HL-60 (cell line): ENCODE results near the gene ESR1.

Experiments
- GABPA ChIP-seq: IDR thresholded peaks from 2 replicates; pipeline ENCODE4 v1.6.1; 2012; ENCODE audit warnings: low read depth
- POLR2AphosphoS5 ChIP-seq: IDR thresholded peaks from 2 replicates; pipeline ENCODE4 v1.6.1; 2012; ENCODE audit warnings: low read depth
- REST ChIP-seq: IDR thresholded peaks from 2 replicates; pipeline ENCODE4 v1.6.1; 2012; ENCODE audit warnings: low read depth; ENCODE audit not compliant: insufficient replicate concordance
- SPI1 ChIP-seq: IDR thresholded peaks from 2 replicates; pipeline ENCODE4 v1.6.1; 2012; ENCODE audit warnings: low read depth, mild to moderate bottlenecking, borderline replicate concordance
- TF ChIP-seq, protein P1 (sequence below): IDR thresholded peaks from one replicate; pipeline ENCODE4 v1.5.1; 2011; ENCODE audit warnings: low read length, control low read depth, inconsistent platforms; ENCODE audit not compliant: insufficient read depth

GRCh38 chr6:152078804-152079203 is 271.3 kb downstream of the ESR1 start:
- TF ChIP-seq, protein P1, sequence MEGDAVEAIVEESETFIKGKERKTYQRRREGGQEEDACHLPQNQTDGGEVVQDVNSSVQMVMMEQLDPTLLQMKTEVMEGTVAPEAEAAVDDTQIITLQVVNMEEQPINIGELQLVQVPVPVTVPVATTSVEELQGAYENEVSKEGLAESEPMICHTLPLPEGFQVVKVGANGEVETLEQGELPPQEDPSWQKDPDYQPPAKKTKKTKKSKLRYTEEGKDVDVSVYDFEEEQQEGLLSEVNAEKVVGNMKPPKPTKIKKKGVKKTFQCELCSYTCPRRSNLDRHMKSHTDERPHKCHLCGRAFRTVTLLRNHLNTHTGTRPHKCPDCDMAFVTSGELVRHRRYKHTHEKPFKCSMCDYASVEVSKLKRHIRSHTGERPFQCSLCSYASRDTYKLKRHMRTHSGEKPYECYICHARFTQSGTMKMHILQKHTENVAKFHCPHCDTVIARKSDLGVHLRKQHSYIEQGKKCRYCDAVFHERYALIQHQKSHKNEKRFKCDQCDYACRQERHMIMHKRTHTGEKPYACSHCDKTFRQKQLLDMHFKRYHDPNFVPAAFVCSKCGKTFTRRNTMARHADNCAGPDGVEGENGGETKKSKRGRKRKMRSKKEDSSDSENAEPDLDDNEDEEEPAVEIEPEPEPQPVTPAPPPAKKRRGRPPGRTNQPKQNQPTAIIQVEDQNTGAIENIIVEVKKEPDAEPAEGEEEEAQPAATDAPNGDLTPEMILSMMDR = no peak
- TF ChIP-seq POLR2AphosphoS5 = no peak
- TF ChIP-seq SPI1 = no peak
- no peak for TF ChIP-seq REST
- TF ChIP-seq GABPA = no peak
